ENCODE measurements around the gene B4GALNT3.

DNA sequence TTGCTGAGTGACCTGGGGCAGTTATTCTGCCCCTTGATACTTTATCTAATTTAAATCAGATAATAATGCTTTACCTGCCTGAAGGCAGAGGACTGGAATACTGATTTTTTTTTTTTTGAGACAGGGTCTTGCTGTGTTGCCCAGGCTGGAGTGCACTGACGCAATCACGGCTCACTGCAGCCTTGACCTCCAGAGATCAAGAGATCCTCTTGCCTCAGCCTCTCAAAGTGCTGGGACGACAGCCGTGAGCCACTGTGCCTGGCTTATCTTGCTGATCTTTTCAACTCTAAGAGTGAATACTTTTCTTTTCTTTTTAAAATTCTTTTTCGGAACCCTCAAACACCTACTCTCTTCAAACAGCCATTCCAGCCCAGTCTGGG is 699 bp upstream of the B4GALNT3 start:
- TF ChIP-seq, protein P1, sequence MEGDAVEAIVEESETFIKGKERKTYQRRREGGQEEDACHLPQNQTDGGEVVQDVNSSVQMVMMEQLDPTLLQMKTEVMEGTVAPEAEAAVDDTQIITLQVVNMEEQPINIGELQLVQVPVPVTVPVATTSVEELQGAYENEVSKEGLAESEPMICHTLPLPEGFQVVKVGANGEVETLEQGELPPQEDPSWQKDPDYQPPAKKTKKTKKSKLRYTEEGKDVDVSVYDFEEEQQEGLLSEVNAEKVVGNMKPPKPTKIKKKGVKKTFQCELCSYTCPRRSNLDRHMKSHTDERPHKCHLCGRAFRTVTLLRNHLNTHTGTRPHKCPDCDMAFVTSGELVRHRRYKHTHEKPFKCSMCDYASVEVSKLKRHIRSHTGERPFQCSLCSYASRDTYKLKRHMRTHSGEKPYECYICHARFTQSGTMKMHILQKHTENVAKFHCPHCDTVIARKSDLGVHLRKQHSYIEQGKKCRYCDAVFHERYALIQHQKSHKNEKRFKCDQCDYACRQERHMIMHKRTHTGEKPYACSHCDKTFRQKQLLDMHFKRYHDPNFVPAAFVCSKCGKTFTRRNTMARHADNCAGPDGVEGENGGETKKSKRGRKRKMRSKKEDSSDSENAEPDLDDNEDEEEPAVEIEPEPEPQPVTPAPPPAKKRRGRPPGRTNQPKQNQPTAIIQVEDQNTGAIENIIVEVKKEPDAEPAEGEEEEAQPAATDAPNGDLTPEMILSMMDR (IDR thresholded peaks at IDR 0.05; ENCODE audit: low read length) = no peak
- no peak for TF ChIP-seq EZH2 (IDR thresholded peaks at IDR 0.05; ENCODE audit: borderline replicate concordance, low read length)

Measured in OCI-LY1 (cell line).